ENCODE results near the gene IGSF21. TPM values are rescaled to one million over a fixed set of nuclear protein-coding genes. Genes with fewer than 3 reads are reported as not detected.

IGSF21 gene
- total and polyA plus RNA-seq, 3 experiments from 2014 or later, result not detected

DNA sequence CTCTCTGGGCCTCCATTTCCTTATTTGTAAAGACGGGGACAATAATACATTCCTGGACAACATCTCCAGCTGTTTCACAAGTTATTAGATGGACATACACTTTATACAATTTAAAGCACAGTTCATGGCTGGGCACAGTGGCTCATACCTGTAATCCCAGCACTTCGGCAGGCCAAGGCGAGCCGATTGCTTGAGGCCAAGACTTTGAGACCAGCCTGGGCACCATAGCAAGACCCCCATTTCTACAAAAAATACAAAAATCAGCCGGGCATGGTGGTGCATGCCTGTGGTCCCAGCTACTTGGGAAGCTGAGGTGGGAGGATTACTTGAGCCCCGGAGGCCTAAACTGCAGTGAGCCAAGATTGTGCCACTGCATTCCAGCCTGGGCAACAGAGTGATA lies 34.1 kb downstream of the IGSF21 start:
- no peak for DNase-seq
- ChIA-PET CTCF (no interaction called here), POLR2A (no interaction called here)
- H3K27me3 ChIP-seq (ENCODE audit: insufficient read depth, low read length, poor library complexity, severe bottlenecking), result no peaks in the 10 kb centered on the region
- Mint-ChIP-seq H3K36me3 (no peaks in the 10 kb centered on the region), H3K27ac (no peak overlapping the region), H3K27me3 (peaks cover 5 to 6% of the 10 kb centered on the region in 2 donors), H3K4me3 (no peak overlapping the region), H3K4me1 (no peaks in the 10 kb centered on the region), H3K9me3 (peaks cover 0 to 2% (median 0%) of the 10 kb centered on the region in 5 donors)
- no peak overlapping the region for H3K4me3 ChIP-seq (ENCODE audit: low read length)
- no peaks in the 10 kb centered on the region for H3K9me3 ChIP-seq (ENCODE audit: low read length)
- no peaks in the 10 kb centered on the region for H3K4me1 ChIP-seq (ENCODE audit: insufficient read depth, low read length)
- no peaks in the 10 kb centered on the region for H3K36me3 ChIP-seq (ENCODE audit: insufficient read depth, low read length)
- H3K27ac ChIP-seq (ENCODE audit: low read depth, low read length), result no peak overlapping the region

GRCh38 chr1:18142471-18142870 lies 34.9 kb downstream of the IGSF21 start:
- Histone ChIP-seq H3K27me3 (ENCODE audit: insufficient read depth, low read length, poor library complexity, severe bottlenecking) (no peaks in the 10 kb centered on the region), H3K4me3 (ENCODE audit: low read length) (no peak overlapping the region), H3K4me1 (ENCODE audit: insufficient read depth, low read length) (no peaks in the 10 kb centered on the region), H3K27ac (ENCODE audit: low read depth, low read length) (no peak overlapping the region), H3K36me3 (ENCODE audit: insufficient read depth, low read length) (no peaks in the 10 kb centered on the region), H3K9me3 (ENCODE audit: low read length) (no peaks in the 10 kb centered on the region)
- CTCF ChIA-PET, result no interaction called here
- H3K36me3 Mint-ChIP-seq, result no peaks in the 10 kb centered on the region
- no peak overlapping the region for H3K27ac Mint-ChIP-seq
- H3K9me3 Mint-ChIP-seq, result peaks cover 0 to 2% (median 0%) of the 10 kb centered on the region in 5 donors
- no peak for DNase-seq
- peaks cover 3 to 6% of the 10 kb centered on the region in 2 donors for H3K27me3 Mint-ChIP-seq
- no peaks in the 10 kb centered on the region for H3K4me1 Mint-ChIP-seq
- POLR2A ChIA-PET, result no interaction called here
- H3K4me3 Mint-ChIP-seq, result no peak overlapping the region

GRCh38 chr1:18142969-18143368 lies 35.4 kb downstream of the IGSF21 start:
- H3K4me1 ChIP-seq (ENCODE audit: insufficient read depth, low read length), result no peaks in the 10 kb centered on the region
- no peak overlapping the region for H3K27ac Mint-ChIP-seq
- H3K4me3 ChIP-seq (ENCODE audit: low read length), result no peak overlapping the region
- peaks cover 3 to 6% of the 10 kb centered on the region in 2 donors for H3K27me3 Mint-ChIP-seq
- no peaks in the 10 kb centered on the region for H3K27me3 ChIP-seq (ENCODE audit: insufficient read depth, low read length, poor library complexity, severe bottlenecking)
- no peaks in the 10 kb centered on the region for H3K36me3 Mint-ChIP-seq
- no peaks in the 10 kb centered on the region for H3K9me3 ChIP-seq (ENCODE audit: low read length)
- CTCF ChIA-PET, result no interaction called here
- POLR2A ChIA-PET, result no interaction called here
- no peaks in the 10 kb centered on the region for H3K36me3 ChIP-seq (ENCODE audit: insufficient read depth, low read length)
- no peak overlapping the region for H3K4me3 Mint-ChIP-seq
- H3K4me1 Mint-ChIP-seq, result no peaks in the 10 kb centered on the region
- DNase-seq, result no peak
- peaks cover 0 to 2% (median 0%) of the 10 kb centered on the region in 5 donors for H3K9me3 Mint-ChIP-seq
- no peak overlapping the region for H3K27ac ChIP-seq (ENCODE audit: low read depth, low read length)

DNA sequence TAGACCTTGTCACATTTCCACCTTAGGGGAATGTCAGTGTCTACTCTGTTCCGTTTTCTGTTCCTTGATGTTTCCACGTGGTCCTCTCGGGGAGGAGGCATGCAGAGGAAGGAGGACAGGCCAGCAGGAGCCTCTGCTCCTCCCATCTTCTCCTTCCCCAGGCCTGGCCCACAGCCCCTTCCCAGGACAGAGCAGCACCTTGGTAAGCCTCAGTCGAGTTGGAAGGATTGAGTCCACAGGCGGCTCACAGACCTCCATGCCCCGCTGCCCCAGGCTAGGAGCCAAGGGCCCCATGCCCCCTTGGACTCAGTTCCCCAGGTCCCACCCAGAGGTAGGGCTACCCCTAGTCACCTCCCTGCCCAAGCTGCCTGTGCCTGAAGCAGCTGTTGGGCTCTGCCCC lies 36.5 kb downstream of the IGSF21 start:
- Mint-ChIP-seq H3K9me3 (peaks cover 0 to 2% (median 0%) of the 10 kb centered on the region in 5 donors), H3K4me1 (no peaks in the 10 kb centered on the region), H3K4me3 (no peak overlapping the region), H3K27ac (no peak overlapping the region), H3K27me3 (peaks cover 3 to 4% of the 10 kb centered on the region in 2 donors), H3K36me3 (no peaks in the 10 kb centered on the region)
- Histone ChIP-seq H3K27ac (ENCODE audit: low read depth, low read length) (no peak overlapping the region), H3K4me3 (ENCODE audit: low read length) (no peak overlapping the region), H3K9me3 (ENCODE audit: low read length) (no peaks in the 10 kb centered on the region), H3K36me3 (ENCODE audit: insufficient read depth, low read length) (no peaks in the 10 kb centered on the region), H3K4me1 (ENCODE audit: insufficient read depth, low read length) (no peaks in the 10 kb centered on the region), H3K27me3 (ENCODE audit: insufficient read depth, low read length, poor library complexity, severe bottlenecking) (no peaks in the 10 kb centered on the region)
- ChIA-PET CTCF (interaction anchor here (1.2 kb wide), 1 partner anchor 10 kb away, joined by 3 read pairs; no protein-coding TSS in a partner anchor), POLR2A (no interaction called here)
- DNase-seq, result no peak

- CTCF ChIA-PET, result interaction anchor here (1.2 kb wide), 1 partner anchor 11 kb away, joined by 3 read pairs; no protein-coding TSS in a partner anchor
- Mint-ChIP-seq H3K36me3 (no peaks in the 10 kb centered on the region), H3K27me3 (peaks cover 6 to 7% of the 10 kb centered on the region in 2 donors), H3K4me3 (no peak overlapping the region), H3K27ac (peak overlapping the region in 1 of 8 donors; percentile 29), H3K9me3 (peaks cover 0 to 2% (median 0%) of the 10 kb centered on the region in 5 donors), H3K4me1 (no peaks in the 10 kb centered on the region)
- no peaks in the 10 kb centered on the region for H3K36me3 ChIP-seq (ENCODE audit: insufficient read depth, low read length)
- H3K9me3 ChIP-seq (ENCODE audit: low read length), result no peaks in the 10 kb centered on the region
- DNase-seq, result no peak
- H3K27ac ChIP-seq (ENCODE audit: low read depth, low read length), result no peak overlapping the region
- no peaks in the 10 kb centered on the region for H3K27me3 ChIP-seq (ENCODE audit: insufficient read depth, low read length, poor library complexity, severe bottlenecking)
- H3K4me3 ChIP-seq (ENCODE audit: low read length), result no peak overlapping the region
- POLR2A ChIA-PET, result no interaction called here
- no peaks in the 10 kb centered on the region for H3K4me1 ChIP-seq (ENCODE audit: insufficient read depth, low read length)
These were observed 37.5 kb downstream of the IGSF21 start for GRCh38 chr1:18144916-18145647.

GRCh38 chr1:18145851-18146618 lies 38.4 kb downstream of the IGSF21 start:
- no peaks in the 10 kb centered on the region for H3K36me3 ChIP-seq (ENCODE audit: insufficient read depth, low read length)
- Mint-ChIP-seq H3K27ac (no peak overlapping the region), H3K9me3 (peaks cover 0 to 2% (median 0%) of the 10 kb centered on the region in 5 donors), H3K36me3 (no peaks in the 10 kb centered on the region), H3K27me3 (peaks cover 6 to 7% of the 10 kb centered on the region in 2 donors), H3K4me1 (no peaks in the 10 kb centered on the region), H3K4me3 (no peak overlapping the region)
- H3K27ac ChIP-seq (ENCODE audit: low read depth, low read length), result no peak overlapping the region
- no peaks in the 10 kb centered on the region for H3K27me3 ChIP-seq (ENCODE audit: insufficient read depth, low read length, poor library complexity, severe bottlenecking)
- no peaks in the 10 kb centered on the region for H3K9me3 ChIP-seq (ENCODE audit: low read length)
- ChIA-PET POLR2A (no interaction called here), CTCF (no interaction called here)
- H3K4me1 ChIP-seq (ENCODE audit: insufficient read depth, low read length), result no peaks in the 10 kb centered on the region
- DNase-seq, result no peak
- no peak overlapping the region for H3K4me3 ChIP-seq (ENCODE audit: low read length)

- Mint-ChIP-seq H3K4me3 (no peak overlapping the region), H3K36me3 (no peaks in the 10 kb centered on the region), H3K27ac (no peak overlapping the region), H3K4me1 (no peaks in the 10 kb centered on the region), H3K9me3 (no peaks in the 10 kb centered on the region), H3K27me3 (peaks cover 6 to 7% of the 10 kb centered on the region in 2 donors)
- Histone ChIP-seq H3K4me3 (ENCODE audit: low read length) (no peak overlapping the region), H3K27ac (ENCODE audit: low read depth, low read length) (no peak overlapping the region), H3K27me3 (ENCODE audit: insufficient read depth, low read length, poor library complexity, severe bottlenecking) (no peaks in the 10 kb centered on the region), H3K9me3 (ENCODE audit: low read length) (no peaks in the 10 kb centered on the region), H3K36me3 (ENCODE audit: insufficient read depth, low read length) (no peaks in the 10 kb centered on the region), H3K4me1 (ENCODE audit: insufficient read depth, low read length) (no peaks in the 10 kb centered on the region)
- no peak for DNase-seq
- CTCF ChIA-PET, result no interaction called here
- POLR2A ChIA-PET, result no interaction called here
These were observed 39.3 kb downstream of the IGSF21 start for GRCh38 chr1:18146886-18147285.

GRCh38 chr1:18147672-18148071 lies 40.1 kb downstream of the IGSF21 start:
- Histone ChIP-seq H3K27ac (ENCODE audit: low read depth, low read length) (no peak overlapping the region), H3K4me3 (ENCODE audit: low read length) (no peak overlapping the region), H3K27me3 (ENCODE audit: insufficient read depth, low read length, poor library complexity, severe bottlenecking) (no peaks in the 10 kb centered on the region), H3K36me3 (ENCODE audit: insufficient read depth, low read length) (no peaks in the 10 kb centered on the region), H3K4me1 (ENCODE audit: insufficient read depth, low read length) (no peaks in the 10 kb centered on the region), H3K9me3 (ENCODE audit: low read length) (no peaks in the 10 kb centered on the region)
- peaks cover 6 to 7% of the 10 kb centered on the region in 2 donors for H3K27me3 Mint-ChIP-seq
- H3K9me3 Mint-ChIP-seq, result no peaks in the 10 kb centered on the region
- H3K4me1 Mint-ChIP-seq, result no peaks in the 10 kb centered on the region
- DNase-seq, result no peak
- no peak overlapping the region for H3K27ac Mint-ChIP-seq
- ChIA-PET POLR2A (no interaction called here), CTCF (no interaction called here)
- no peaks in the 10 kb centered on the region for H3K36me3 Mint-ChIP-seq
- H3K4me3 Mint-ChIP-seq, result no peak overlapping the region

All from CD8-positive, alpha-beta memory T cell (primary cell).